Adipocyte (in vitro differentiated cells): ENCODE results near the gene TMEM116.

Source experiments
- DNase-seq: peaks from one replicate; pipeline ENCODE4 v3.0.0-alpha.2; 2015; ENCODE audit warnings: low read depth
- H3K27me3 ChIP-seq: replicated peaks from 2 replicates; pipeline ENCODE4 v1.7.0; 2013; ENCODE audit warnings: mild to moderate bottlenecking, low read length, moderate library complexity; ENCODE audit not compliant: control insufficient read depth, insufficient read depth
- H3K36me3 ChIP-seq: 2 replicates; pipeline ENCODE4 v1.7.0; 2013; ENCODE audit warnings: low read length, mild to moderate bottlenecking, moderate library complexity; ENCODE audit not compliant: control insufficient read depth, insufficient read depth, severe bottlenecking
- H3K4me1 ChIP-seq: 2 replicates; pipeline ENCODE4 v1.7.0; 2013; ENCODE audit warnings: mild to moderate bottlenecking, low read length, moderate library complexity; ENCODE audit not compliant: control insufficient read depth, insufficient read depth
- H3K4me3 ChIP-seq: 2 replicates; pipeline ENCODE4 v1.7.0; 2013; ENCODE audit warnings: mild to moderate bottlenecking, low read length, moderate library complexity
- H3K9ac ChIP-seq: 2 replicates; pipeline ENCODE4 v1.7.0; 2013; ENCODE audit warnings: mild to moderate bottlenecking, low read length, moderate library complexity
- H3K9me3 ChIP-seq: 2 replicates; pipeline ENCODE4 v1.7.0; 2013; ENCODE audit warnings: mild to moderate bottlenecking, low read length, moderate library complexity; ENCODE audit not compliant: control insufficient read depth

TMEM116 gene

DNA sequence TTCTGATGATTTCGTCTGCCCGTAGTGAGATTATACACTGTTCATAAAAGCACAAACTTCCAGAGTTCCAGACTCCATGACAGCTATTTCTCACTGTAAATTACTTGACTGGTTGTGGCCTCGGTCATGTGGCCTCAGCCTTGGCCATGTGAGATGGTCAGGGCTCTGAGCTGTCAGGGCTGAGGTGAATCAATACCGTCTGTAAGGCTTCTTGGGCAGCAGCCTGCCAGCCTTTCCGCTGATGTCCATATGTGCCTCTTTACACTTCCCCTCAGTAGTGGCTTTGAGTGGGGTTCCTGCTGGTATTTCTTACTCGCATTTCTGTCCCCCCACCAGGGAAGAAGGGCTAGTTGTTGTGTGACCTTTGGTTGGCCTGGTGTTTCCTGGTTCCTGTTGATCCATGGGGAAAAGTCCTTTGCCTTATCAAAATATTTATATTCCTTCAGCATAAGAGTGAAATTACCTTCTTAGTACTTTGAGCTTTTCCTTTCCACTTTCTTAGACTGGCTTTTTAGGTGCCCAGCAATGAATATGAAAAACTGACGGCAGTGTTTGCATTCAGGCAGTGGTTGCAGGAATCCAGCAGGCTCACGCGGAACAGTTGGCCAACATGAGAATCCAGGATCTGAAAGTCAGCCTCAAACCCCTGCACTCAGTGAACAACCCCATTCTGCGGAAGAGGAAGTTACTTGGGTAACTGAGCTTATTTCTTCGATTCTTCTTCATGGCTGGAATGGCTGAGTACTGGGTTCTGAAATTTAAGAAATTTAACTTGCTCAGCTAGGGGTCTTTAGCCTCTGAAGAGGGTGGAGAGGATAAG lies 124.8 kb downstream of the TMEM116 start:
- no peak for DNase-seq
- no peak overlapping the region for H3K4me3 ChIP-seq
- H3K36me3 ChIP-seq: peaks cover 96% of the 10 kb centered on the region
- no peaks in the 10 kb centered on the region for H3K27me3 ChIP-seq
- H3K9me3 ChIP-seq: no peaks in the 10 kb centered on the region
- no peaks in the 10 kb centered on the region for H3K4me1 ChIP-seq
- H3K9ac ChIP-seq: no peak overlapping the region

DNA sequence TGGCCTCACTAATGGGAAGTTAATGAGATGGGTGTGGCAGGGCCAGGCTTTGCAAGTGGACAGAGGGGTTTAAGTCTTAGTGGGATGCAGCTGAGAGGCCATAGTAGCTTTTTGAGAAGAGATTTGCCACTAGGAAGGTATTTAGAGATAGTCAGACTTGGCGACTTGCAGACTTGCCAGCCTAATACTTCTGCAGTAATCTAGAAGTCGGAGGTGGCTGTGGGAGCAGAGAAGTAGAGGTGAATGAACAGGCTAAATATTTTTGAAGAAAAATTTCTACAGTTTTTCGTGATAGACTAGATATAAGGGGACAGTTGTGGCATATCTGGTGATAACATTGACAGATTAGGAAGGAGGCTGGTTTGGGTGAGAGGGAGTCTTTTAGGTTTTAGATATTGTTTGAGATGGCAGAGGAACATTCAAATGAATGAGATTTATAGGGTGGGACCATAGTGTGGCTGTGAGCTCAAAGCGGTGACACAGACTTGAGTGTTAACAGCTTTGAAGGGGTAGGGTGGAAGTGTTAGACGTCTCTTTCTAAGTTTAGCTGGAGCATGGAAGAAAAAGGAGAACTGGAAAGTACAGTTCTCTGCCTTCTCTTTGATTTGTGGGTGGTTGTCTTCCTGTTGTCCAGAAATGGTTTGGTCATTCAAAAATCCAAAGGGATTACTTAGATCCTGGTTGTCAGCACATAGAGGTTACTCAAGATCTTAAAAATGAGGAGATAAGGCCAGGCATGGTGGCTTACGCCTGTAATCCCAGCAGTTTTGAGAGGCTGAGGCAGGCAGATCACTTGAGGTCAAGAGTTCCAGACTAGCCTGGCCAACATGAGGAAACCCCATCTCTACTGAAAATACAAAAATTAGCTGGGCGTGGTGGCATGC lies 126.1 kb downstream of the TMEM116 start:
- H3K36me3 ChIP-seq: peaks cover 92% of the 10 kb centered on the region

DNA sequence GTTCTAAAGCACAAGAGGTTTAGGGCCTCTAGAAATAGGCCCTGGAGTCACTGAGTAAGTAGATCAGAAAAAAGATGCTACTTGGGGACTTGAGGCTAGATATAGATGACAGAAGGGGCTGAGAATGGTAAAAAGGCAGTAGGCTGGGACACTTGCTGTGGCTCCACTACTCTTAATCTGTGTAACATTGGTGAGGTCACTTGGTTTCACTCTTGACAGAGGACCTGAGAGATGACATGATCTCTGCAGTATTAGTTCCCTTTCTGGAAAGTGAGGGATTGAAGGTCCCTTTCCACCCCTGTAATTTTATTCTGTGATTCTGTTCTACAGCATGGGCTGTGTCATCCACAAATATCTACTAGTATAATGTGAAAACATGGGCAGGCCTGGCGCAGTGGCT lies 131.2 kb downstream of the TMEM116 start:
- H3K36me3 ChIP-seq: peaks cover 82% of the 10 kb centered on the region
- no peak overlapping the region for H3K4me3 ChIP-seq
- H3K9me3 ChIP-seq: no peaks in the 10 kb centered on the region
- H3K9ac ChIP-seq: no peak overlapping the region
- H3K27me3 ChIP-seq: no peaks in the 10 kb centered on the region
- H3K4me1 ChIP-seq: no peaks in the 10 kb centered on the region
- DNase-seq: no peak

More for the DNA sequence above, 126.1 kb downstream of the TMEM116 start:
- no peak overlapping the region for H3K9ac ChIP-seq
- DNase-seq: no peak
- no peaks in the 10 kb centered on the region for H3K9me3 ChIP-seq
- no peaks in the 10 kb centered on the region for H3K27me3 ChIP-seq
- no peaks in the 10 kb centered on the region for H3K4me1 ChIP-seq
- H3K4me3 ChIP-seq: no peak overlapping the region
